Stimulated activated CD8-positive, alpha-beta memory T cell treated with anti-CD3 and anti-CD28 coated beads, Interleukin-12 subunit alpha, Interleukin-12 subunit beta, amount 100 ng/mL, for 24 hours (primary cell): ENCODE measurements around the gene PRKG1.

Experiments
- DNase-seq: peaks from one replicate; pipeline ENCODE4 v3.0.0-alpha.2; 2020; ENCODE audit errors: extremely low read depth

PRKG1 gene

GRCh38 chr10:51074238-51075028 lies at the start of gene PRKG1:
Gene PRKG1, plus strand, starts transcription at chr10:51074487.
- no peak for DNase-seq

GRCh38 chr10:51028420-51028819 lies 45.9 kb upstream of the PRKG1 start:
- no peak for DNase-seq

DNA sequence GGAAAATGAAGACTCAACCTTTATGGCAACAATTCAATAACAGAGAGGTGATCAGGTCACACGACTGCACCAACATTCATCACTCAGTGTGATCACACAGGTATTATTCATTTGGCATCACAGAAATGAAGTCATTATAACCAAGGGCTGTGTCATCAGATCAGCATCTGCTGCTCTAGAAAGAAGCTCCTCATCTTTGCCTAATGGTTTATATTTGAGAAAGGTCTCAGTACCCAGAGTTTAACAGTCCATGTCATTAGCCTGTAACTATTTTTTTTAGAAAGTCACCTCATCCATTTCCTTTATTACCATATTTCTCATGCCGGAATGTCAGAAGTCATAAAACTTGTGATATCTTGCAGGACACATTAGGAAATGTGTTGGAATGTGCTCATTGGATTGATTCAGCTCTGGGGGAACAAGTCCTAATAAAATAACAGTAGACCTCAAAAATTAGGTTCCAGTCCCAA lies 45.1 kb upstream of the PRKG1 start:
- DNase-seq, result no peak

DNA sequence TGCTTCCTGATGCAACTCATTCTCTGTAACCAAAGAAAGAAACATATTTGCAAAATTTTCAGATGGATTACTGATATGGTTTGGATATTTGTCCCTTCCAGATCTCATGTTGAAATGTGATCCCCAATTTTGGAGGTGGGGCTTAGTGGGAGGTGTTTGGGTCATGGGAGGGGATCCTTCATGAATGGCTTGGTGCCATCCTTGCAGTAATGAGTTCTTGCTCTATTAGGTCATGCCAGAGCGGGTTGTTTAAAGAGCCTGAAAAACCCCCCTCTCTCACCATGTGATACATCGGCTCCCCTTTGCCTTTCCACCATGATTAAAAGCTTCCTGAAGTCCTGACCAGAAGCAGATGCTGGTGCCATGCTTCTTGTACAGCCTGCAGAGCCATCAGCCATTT lies 43.8 kb upstream of the PRKG1 start:
- no peak for DNase-seq

- DNase-seq, result no peak
Measured at GRCh38 chr10:51031950-51032349, 42.3 kb upstream of the PRKG1 start.

DNA sequence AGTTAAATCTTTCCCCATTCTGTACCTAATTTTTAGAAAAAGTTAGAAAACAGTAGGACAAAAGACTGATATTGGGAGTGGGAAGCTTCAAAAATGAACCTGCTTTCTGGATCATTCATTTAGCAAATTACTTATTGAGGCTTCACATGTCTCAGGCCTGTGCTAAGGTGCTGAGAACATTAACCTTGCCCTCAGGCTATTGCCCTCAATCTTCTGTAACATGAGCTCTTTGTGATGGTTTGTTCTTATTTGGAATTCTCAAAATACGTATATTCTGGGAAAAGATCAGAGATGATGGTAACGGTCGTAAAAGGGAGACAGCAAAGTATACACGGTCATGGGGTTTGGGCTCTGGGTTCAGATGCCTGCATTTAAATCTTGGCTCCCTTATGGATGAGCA lies 39.5 kb upstream of the PRKG1 start:
- no peak for DNase-seq

DNA sequence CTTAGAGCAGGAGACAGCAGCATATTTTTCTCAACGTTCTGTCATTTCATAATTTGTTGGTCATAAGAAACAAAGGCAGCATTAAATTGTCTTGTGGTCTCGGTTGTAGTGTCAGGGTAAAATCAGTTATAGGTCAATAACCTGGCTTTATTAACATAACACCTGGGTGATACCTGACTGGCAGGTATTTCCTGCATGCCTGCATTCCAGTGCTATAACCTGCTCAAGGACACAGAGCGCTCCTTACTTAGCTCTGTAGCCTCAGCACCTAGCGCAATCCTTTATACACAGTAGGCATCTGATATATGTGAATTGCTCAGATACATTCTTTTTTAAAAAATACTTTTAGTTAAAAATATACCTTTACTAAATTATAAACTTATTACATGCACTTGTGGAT lies 38.9 kb upstream of the PRKG1 start:
- no peak for DNase-seq

GRCh38 chr10:51045871-51046270 lies 28.4 kb upstream of the PRKG1 start:
- no peak for DNase-seq

DNA sequence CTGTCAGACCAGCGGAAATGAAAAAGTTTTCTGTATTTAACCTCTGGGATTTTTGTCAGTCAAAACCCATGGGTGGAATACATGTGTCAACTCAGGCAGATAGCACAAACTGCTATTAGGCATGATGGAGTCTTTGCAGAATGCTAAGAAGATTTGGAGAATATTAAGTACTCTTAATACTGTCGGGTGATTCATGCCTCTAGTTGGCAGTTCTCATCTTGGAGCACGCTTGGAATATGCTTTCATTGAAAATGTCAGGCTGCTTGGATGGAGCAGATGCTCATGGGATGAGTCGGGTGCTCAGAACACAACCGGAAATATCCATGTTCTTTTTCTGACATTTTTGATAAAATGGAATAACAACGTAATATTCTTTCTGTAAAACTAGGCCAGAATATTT lies 27.6 kb upstream of the PRKG1 start:
- no peak for DNase-seq

GRCh38 chr10:51047857-51048256 lies 26.4 kb upstream of the PRKG1 start:
- DNase-seq, result no peak

DNA sequence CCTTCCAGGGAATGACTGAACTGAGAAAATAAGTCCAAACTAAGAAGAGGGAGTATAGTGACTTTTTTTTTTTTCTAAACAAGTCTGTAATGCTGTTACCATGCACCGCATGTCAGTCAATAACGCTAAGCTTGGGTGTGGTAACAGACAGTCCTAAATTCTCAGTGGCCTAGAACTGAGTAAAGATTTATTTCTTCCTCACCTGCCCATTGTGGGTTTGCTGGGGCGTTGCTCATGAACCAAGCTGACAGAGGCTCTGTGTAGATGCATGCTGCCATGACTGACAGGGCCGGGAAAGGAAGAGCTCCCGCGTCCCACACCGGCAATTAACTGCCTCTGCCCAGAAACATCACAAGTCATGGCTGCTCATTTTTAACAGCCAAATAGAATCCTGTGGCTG lies 25.5 kb upstream of the PRKG1 start:
- no peak for DNase-seq

- DNase-seq, result no peak
Measured at GRCh38 chr10:51052163-51052562, 22.1 kb upstream of the PRKG1 start.

- no peak for DNase-seq
Measured at GRCh38 chr10:51057925-51058324, 16.4 kb upstream of the PRKG1 start.

GRCh38 chr10:51063166-51063565 lies 11.1 kb upstream of the PRKG1 start:
- no peak for DNase-seq

GRCh38 chr10:51063659-51064535 lies 10.4 kb upstream of the PRKG1 start:
- no peak for DNase-seq

DNA sequence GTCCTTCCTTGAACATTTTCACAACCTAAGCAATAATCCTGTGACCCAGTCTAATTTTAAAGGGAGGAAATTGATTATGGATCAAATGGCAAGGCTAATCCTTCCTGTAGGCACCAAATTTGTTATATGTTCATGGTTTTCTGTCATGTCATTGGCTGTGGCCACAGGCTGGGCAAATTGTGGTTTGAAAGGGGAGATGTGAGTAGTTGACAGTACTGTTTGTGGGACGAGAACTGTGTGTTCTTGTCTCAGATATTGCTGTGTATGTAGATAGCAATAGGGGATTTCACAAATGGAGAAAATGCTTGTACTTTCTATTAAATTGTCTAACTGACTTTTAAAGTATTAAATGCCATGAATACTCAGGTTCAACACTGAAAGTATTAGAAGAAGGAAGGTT lies 8.1 kb upstream of the PRKG1 start:
- DNase-seq, result no peak

DNA sequence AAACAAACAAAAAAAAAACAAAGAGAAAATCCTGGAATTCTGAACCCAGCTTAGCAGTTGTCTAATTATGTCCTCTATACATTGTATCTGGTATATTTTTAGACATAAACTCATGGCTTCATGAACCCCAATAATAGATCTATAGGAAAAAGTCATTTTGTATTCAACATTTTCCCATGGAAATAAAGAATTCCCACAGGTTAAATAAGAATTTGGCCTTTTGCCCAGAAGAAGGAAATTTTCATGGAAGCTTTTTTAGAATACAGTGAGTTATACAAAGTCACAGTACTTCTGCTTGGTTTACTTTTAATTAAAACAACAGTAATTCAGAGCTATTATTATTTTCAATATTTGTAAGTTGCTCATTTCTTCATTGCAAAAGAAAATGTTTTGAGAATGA lies 2.1 kb upstream of the PRKG1 start:
- no peak for DNase-seq

GRCh38 chr10:51072921-51073434 lies 1.3 kb upstream of the PRKG1 start:
- DNase-seq, result no peak

- DNase-seq, result no peak
Measured at GRCh38 chr10:51073453-51074237, 642 bp upstream of the PRKG1 start.

DNA sequence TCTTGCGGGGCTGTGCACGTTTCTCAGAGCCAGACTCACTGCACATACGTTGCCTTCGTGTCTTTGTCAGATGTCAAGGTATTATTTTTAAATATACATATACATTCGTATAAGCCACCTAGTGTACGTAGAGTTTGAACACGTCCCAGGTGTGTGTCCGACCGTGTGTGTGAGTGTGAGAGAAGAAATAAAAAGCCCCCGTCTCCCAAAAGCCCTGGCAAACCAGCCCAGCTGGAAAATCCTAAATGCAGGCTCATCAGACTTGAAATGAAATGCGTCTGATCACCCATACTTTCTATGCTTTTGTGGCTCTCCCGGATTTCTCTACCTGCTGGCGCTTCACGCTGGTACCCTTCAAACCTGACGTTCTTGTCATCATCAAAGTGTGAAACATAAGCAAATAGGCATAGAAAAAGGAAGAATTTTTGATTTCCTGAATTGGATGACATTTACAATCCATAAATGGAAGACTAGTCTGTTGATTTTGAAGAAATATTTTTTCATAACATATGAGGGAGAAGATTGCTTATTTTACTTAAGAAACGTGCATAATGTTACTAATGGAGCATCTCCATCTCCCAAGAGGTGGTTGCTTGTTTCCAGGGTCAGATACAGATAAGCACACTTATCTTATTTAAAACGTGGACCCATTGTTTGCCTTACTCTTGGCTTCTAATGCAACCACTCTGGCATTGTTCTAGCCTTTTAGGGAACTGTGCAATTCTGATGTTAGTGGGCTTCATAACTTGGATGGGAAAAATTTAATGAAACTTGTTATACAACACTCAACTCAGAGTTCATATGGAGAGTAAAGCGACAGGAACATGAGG lies 971 bp downstream of the PRKG1 start:
- no peak for DNase-seq

GRCh38 chr10:51075873-51076229 lies 1.6 kb downstream of the PRKG1 start:
- DNase-seq, result no peak
